SU-DHL-6 (cell line): ENCODE data around the gene PRKN.

ENCODE experiments used
- H2AFZ ChIP-seq: fragments of 200-600 bp; sonication (generic); 2 replicates; pipeline ENCODE4 v1.6.1; 2014; ENCODE audit warnings: low read depth, mild to moderate bottlenecking, moderate library complexity, mixed read lengths, antibody characterized with exemption, low read length; ENCODE audit not compliant: severe bottlenecking
- H3F3A ChIP-seq: fragments of 200-600 bp; shearing (Covaris generic); 2 replicates; pipeline ENCODE4 v1.6.0; 2016; ENCODE audit warnings: antibody characterized with exemption, mild to moderate bottlenecking; ENCODE audit not compliant: insufficient read depth
- H3K27ac ChIP-seq: fragments of 200-600 bp; sonication (generic); 2 replicates; pipeline ENCODE4 v1.5.1; 2016; ENCODE audit warnings: low read depth, mild to moderate bottlenecking, low read length, moderate library complexity, mixed read lengths
- H3K27me3 ChIP-seq: fragments of 200-600 bp; sonication (generic), shearing (Covaris generic); 2 replicates; pipeline ENCODE4 v1.6.0; 2014; ENCODE audit warnings: mild to moderate bottlenecking, low read length
- H3K36me3 ChIP-seq: fragments of 200-600 bp; sonication (generic); 2 replicates; pipeline ENCODE4 v1.6.1; 2014; ENCODE audit warnings: mild to moderate bottlenecking, low read length, mixed read lengths
- H3K4me2 ChIP-seq: fragments of 300-600, 200-600 bp; shearing (Covaris generic), sonication (generic); 2 replicates; pipeline ENCODE4 v1.6.0; 2014; ENCODE audit warnings: low read length, low read depth, mild to moderate bottlenecking; ENCODE audit not compliant: poor library complexity, severe bottlenecking
- H3K4me3 ChIP-seq: fragments of 200-600 bp; sonication (generic); 2 replicates; pipeline ENCODE4 v1.5.1; 2014; ENCODE audit warnings: antibody characterized with exemption, low read length, mild to moderate bottlenecking, mixed read lengths; ENCODE audit not compliant: insufficient read depth, poor library complexity, severe bottlenecking
- H3K79me2 ChIP-seq: fragments of 200-600 bp; sonication (generic); 2 replicates; pipeline ENCODE4 v1.6.1; 2014; ENCODE audit warnings: mild to moderate bottlenecking, low read length, moderate library complexity; ENCODE audit not compliant: insufficient read depth
- H3K9ac ChIP-seq: fragments of 200-600 bp; sonication (generic); 2 replicates; pipeline ENCODE4 v1.7.0; 2014; ENCODE audit warnings: mild to moderate bottlenecking, low read length
- H3K9me2 ChIP-seq: fragments of 200-600 bp; sonication (generic); replicated peaks from 2 replicates; pipeline ENCODE4 v1.6.1; 2014; ENCODE audit warnings: low read length; ENCODE audit not compliant: insufficient read depth
- H3K9me3 ChIP-seq: fragments of 200-600 bp; sonication (generic); 2 replicates; pipeline ENCODE4 v1.6.1; 2014; ENCODE audit warnings: low read length, mixed read lengths; ENCODE audit not compliant: insufficient read depth
- H4K20me1 ChIP-seq: fragments of 200-600 bp; sonication (generic); 2 replicates; pipeline ENCODE4 v1.6.1; 2014; ENCODE audit warnings: low read depth, mild to moderate bottlenecking, antibody characterized with exemption, low read length, moderate library complexity, mixed read lengths
- EZH2phosphoT487 ChIP-seq: fragments of 200-600 bp; sonication (generic), shearing (Covaris generic); conservative IDR thresholded peaks from 2 replicates; pipeline ENCODE4 v1.6.1; 2018; ENCODE audit warnings: mild to moderate bottlenecking, antibody characterized with exemption, low read length, moderate library complexity, mixed read lengths
- TF ChIP-seq, protein P1 (sequence below): fragments of 200-600 bp; sonication (generic); IDR thresholded peaks from one replicate; pipeline ENCODE4 v1.5.1; 2017; ENCODE audit warnings: antibody characterized with exemption, mild to moderate bottlenecking, low read length, moderate library complexity; ENCODE audit not compliant: insufficient read depth, poor library complexity, severe bottlenecking

The PRKN gene

DNA sequence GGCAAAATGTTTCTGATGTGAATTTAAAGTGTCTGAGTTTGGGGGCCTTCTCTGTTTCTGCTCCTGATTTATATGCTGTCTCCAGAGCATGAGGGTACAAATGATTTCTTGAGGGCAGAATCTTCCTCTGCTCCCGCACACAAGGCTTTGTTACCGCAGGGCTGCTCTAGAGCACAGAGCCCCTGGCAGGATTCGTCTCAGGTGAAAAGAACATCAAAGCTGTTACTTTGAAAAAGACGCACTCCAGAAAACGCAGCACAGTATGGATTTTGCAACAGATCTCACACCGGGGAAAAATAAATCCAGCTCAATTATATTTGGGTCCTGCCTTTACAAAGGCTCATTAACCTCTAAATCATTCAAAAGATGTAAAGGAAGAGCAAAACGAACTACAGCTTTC is 577.3 kb downstream of the PRKN start:
- Histone ChIP-seq H3K9me2 (no peaks in the 10 kb centered on the region), H2AFZ (no peak overlapping the region), H3K4me3 (no peak overlapping the region), H3K36me3 (no peaks in the 10 kb centered on the region), H3K79me2 (no peaks in the 10 kb centered on the region), H3K9me3 (no peaks in the 10 kb centered on the region), H3K27me3 (no peaks in the 10 kb centered on the region), H3F3A (no peaks in the 10 kb centered on the region), H4K20me1 (no peaks in the 10 kb centered on the region), H3K27ac (no peak overlapping the region), H3K9ac (no peak overlapping the region), H3K4me2 (no peak overlapping the region)
- no peak for TF ChIP-seq EZH2phosphoT487
- TF ChIP-seq, protein P1, sequence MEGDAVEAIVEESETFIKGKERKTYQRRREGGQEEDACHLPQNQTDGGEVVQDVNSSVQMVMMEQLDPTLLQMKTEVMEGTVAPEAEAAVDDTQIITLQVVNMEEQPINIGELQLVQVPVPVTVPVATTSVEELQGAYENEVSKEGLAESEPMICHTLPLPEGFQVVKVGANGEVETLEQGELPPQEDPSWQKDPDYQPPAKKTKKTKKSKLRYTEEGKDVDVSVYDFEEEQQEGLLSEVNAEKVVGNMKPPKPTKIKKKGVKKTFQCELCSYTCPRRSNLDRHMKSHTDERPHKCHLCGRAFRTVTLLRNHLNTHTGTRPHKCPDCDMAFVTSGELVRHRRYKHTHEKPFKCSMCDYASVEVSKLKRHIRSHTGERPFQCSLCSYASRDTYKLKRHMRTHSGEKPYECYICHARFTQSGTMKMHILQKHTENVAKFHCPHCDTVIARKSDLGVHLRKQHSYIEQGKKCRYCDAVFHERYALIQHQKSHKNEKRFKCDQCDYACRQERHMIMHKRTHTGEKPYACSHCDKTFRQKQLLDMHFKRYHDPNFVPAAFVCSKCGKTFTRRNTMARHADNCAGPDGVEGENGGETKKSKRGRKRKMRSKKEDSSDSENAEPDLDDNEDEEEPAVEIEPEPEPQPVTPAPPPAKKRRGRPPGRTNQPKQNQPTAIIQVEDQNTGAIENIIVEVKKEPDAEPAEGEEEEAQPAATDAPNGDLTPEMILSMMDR = no peak

DNA sequence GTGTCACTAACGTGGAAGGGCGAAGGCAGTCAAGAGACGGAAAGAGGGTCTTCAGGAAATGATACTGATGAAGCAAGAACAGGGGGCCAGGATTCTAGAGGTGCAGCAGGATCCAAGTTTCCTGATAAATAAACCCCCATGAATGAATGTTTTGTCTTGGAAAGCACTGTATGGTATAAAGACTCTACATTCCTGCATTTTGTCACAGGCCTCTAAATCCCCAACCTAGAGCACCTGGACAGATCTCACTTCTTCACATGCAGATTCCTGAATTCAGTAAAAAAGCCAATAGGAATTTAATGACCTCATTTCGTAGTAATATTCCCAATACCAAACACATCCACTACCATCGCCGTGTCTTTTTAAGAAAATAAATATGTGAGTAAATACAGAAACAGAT is 577.8 kb downstream of the PRKN start:
- no peak overlapping the region for H3K4me2 ChIP-seq
- no peaks in the 10 kb centered on the region for H3K27me3 ChIP-seq
- no peak overlapping the region for H3K9ac ChIP-seq
- TF ChIP-seq, protein P1 = no peak
- no peak for TF ChIP-seq EZH2phosphoT487
- H3F3A ChIP-seq = no peaks in the 10 kb centered on the region
- H4K20me1 ChIP-seq = no peaks in the 10 kb centered on the region
- no peak overlapping the region for H3K4me3 ChIP-seq
- H3K36me3 ChIP-seq = no peaks in the 10 kb centered on the region
- no peak overlapping the region for H3K27ac ChIP-seq
- no peak overlapping the region for H2AFZ ChIP-seq
- no peaks in the 10 kb centered on the region for H3K79me2 ChIP-seq
- H3K9me2 ChIP-seq = no peaks in the 10 kb centered on the region
- no peaks in the 10 kb centered on the region for H3K9me3 ChIP-seq

DNA sequence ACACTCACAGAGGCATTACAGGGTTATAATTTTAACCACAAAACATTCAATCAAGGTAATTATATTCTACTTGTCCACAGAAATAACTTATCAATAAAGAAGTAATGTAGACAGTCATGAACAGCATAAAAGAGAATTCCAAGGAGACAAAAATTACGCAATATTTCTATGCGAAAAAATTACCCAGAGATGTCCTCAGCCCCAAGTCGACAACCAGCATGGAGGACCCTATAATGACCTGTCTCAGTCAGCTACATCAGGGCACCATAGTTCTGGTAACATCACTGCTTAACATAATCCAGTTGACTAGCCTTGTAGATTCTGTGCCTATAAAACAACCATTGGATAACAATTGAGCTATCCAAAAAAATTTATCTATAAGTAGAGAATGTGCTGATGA is 579.8 kb downstream of the PRKN start:
- no peak for TF ChIP-seq EZH2phosphoT487
- TF ChIP-seq, protein P1 = no peak
- H3K9ac ChIP-seq = no peak overlapping the region
- H4K20me1 ChIP-seq = no peaks in the 10 kb centered on the region
- no peak overlapping the region for H2AFZ ChIP-seq
- no peaks in the 10 kb centered on the region for H3K9me2 ChIP-seq
- no peaks in the 10 kb centered on the region for H3K9me3 ChIP-seq
- H3K36me3 ChIP-seq = no peaks in the 10 kb centered on the region
- H3K4me3 ChIP-seq = no peak overlapping the region
- no peak overlapping the region for H3K4me2 ChIP-seq
- H3K79me2 ChIP-seq = no peaks in the 10 kb centered on the region
- no peaks in the 10 kb centered on the region for H3K27me3 ChIP-seq
- H3F3A ChIP-seq = no peaks in the 10 kb centered on the region
- no peak overlapping the region for H3K27ac ChIP-seq
